Astrocyte (in vitro differentiated cells and primary cell): ENCODE measurements around the gene RNF217. TPM values are rescaled to one million over a fixed set of nuclear protein-coding genes. Genes with fewer than 3 reads are reported as not detected.
A peak's percentile ranks its signal among the peaks of the same experiment; 100 is the strongest.

Source experiments
- DNase-seq: peaks from one replicate; pipeline ENCODE4 v3.0.0-alpha.2; 2010; ENCODE audit warnings: low read depth
- FAIRE-seq: peaks from 2 replicates; lab custom pipeline; 2011; peaks lifted over from hg19 to GRCh38; lab: Jason Lieb, UNC
- H2AFZ ChIP-seq: 2 replicates; pipeline ENCODE4 v1.6.0; 2012; ENCODE audit warnings: low read depth, low read length, inconsistent platforms
- H3K27ac ChIP-seq: 2 replicates; pipeline ENCODE4 v1.5.1; 2011; ENCODE audit warnings: low read depth, low read length, inconsistent platforms
- H3K27me3 ChIP-seq: 2 replicates; pipeline ENCODE4 v1.6.0; 2011; ENCODE audit warnings: low read length, inconsistent platforms; ENCODE audit not compliant: insufficient read depth
- H3K36me3 ChIP-seq: 2 replicates; pipeline ENCODE4 v1.5.1; 2011; ENCODE audit warnings: low read length, inconsistent platforms; ENCODE audit not compliant: insufficient read depth
- H3K4me1 ChIP-seq: 2 replicates; pipeline ENCODE4 v1.5.1; 2011; ENCODE audit warnings: low read length, inconsistent platforms; ENCODE audit not compliant: insufficient read depth
- H3K4me2 ChIP-seq: 2 replicates; pipeline ENCODE4 v1.6.0; 2012; ENCODE audit warnings: low read length, inconsistent platforms
- H3K4me3 ChIP-seq: 2 replicates; pipeline ENCODE4 v1.5.1; 2011; ENCODE audit warnings: low read depth, mild to moderate bottlenecking, low read length, inconsistent platforms; ENCODE audit not compliant: insufficient read depth
- H3K79me2 ChIP-seq: 2 replicates; pipeline ENCODE4 v1.6.0; 2012; ENCODE audit warnings: mild to moderate bottlenecking, low read length, inconsistent platforms; ENCODE audit not compliant: insufficient read depth
- H3K9ac ChIP-seq: 2 replicates; pipeline ENCODE4 v1.6.0; 2012; ENCODE audit warnings: mild to moderate bottlenecking, low read length, inconsistent platforms
- H3K9me3 ChIP-seq: 2 replicates; pipeline ENCODE4 v1.5.1; 2012; ENCODE audit warnings: low read depth, mild to moderate bottlenecking, low read length, inconsistent platforms; ENCODE audit not compliant: insufficient read depth
- H4K20me1 ChIP-seq: 2 replicates; pipeline ENCODE4 v1.6.0; 2012; ENCODE audit warnings: low read length, inconsistent platforms; ENCODE audit not compliant: insufficient read depth
- H3K27ac Mint-ChIP-seq: one replicate; pipeline ENCODE4 v1.8.0; 2021; ENCODE audit warnings: mild to moderate bottlenecking, mixed read lengths; ENCODE audit not compliant: unreplicated experiment
- H3K27me3 Mint-ChIP-seq: one replicate; pipeline ENCODE4 v1.8.0; 2021; ENCODE audit warnings: low read depth, mixed read lengths; ENCODE audit not compliant: unreplicated experiment
- H3K36me3 Mint-ChIP-seq: one replicate; pipeline ENCODE4 v1.8.0; 2021; ENCODE audit warnings: low read depth, mixed read lengths; ENCODE audit not compliant: unreplicated experiment
- H3K4me1 Mint-ChIP-seq: one replicate; pipeline ENCODE4 v1.8.0; 2021; ENCODE audit warnings: low read depth, mixed read lengths; ENCODE audit not compliant: unreplicated experiment
- H3K4me3 Mint-ChIP-seq: one replicate; pipeline ENCODE4 v1.8.0; 2021; ENCODE audit warnings: mild to moderate bottlenecking, moderate library complexity, mixed read lengths; ENCODE audit not compliant: unreplicated experiment
- H3K9me3 Mint-ChIP-seq: one replicate; pipeline ENCODE4 v1.8.0; 2021; ENCODE audit warnings: mild to moderate bottlenecking, mixed read lengths; ENCODE audit not compliant: unreplicated experiment
- EZH2 ChIP-seq: IDR thresholded peaks from 2 replicates; pipeline ENCODE4 v1.6.1; 2012; ENCODE audit warnings: mild to moderate bottlenecking, low read length, inconsistent platforms; ENCODE audit not compliant: insufficient read depth
- total RNA-seq: library from RNA; stranded (reverse); gene quantifications from 2 replicates; pipeline ENCODE4 v1.2.1, GENCODE V29; 2021
- TF ChIP-seq, protein P1 (sequence below): IDR thresholded peaks from 2 replicates; pipeline ENCODE4 v1.5.1; 2011; ENCODE audit warnings: low read depth, mild to moderate bottlenecking, inconsistent platforms, low read length, moderate library complexity; ENCODE audit not compliant: insufficient read depth

Gene RNF217
- total RNA-seq, 1 donor from 2014 or later, result 49.4 TPM

DNA sequence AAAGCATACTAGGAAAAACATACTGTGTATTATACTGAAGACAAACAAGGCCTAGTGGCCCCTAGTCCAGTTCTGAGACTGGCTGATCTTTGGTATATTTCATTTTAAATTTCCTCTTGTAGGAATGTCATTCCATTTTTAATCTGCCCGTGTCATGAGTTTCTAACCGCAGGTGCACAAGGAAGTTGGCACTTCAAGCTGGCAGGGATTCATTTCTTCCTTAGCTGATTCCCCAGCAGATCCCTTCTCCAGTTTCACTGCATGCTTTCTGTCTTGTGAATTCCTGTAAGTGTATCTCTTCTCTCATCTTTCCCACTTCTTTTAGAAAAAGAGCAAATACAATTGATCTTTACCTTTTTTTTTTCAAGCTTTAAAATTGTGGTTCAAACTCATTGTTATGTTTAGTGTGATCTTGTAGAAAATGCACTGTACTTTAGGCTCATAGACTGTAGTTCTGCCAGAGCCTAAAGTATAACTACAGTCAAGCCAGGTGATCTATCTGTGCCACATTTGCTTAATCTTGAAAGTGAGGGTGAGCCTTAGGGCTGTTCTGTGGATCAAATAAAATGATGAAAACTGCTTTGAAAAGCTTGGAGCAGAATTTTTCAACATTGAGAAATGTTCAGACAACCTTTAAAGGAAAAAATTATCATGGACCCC lies 37.0 kb downstream of the RNF217 start:
- Histone ChIP-seq H3K79me2 (peaks cover 85% of the 10 kb centered on the region), H4K20me1 (peaks cover 29% of the 10 kb centered on the region), H3K36me3 (no peaks in the 10 kb centered on the region), H3K9ac (no peak overlapping the region), H3K4me2 (no peak overlapping the region), H2AFZ (no peak overlapping the region), H3K9me3 (no peaks in the 10 kb centered on the region), H3K4me1 (peaks cover 21% of the 10 kb centered on the region), H3K27me3 (no peaks in the 10 kb centered on the region), H3K4me3 (no peak overlapping the region), H3K27ac (no peak overlapping the region)
- Mint-ChIP-seq H3K9me3 (no peaks in the 10 kb centered on the region), H3K4me3 (no peak overlapping the region), H3K4me1 (peaks cover 33% of the 10 kb centered on the region), H3K27me3 (no peaks in the 10 kb centered on the region), H3K36me3 (peaks cover 6% of the 10 kb centered on the region), H3K27ac (no peak overlapping the region)
- TF ChIP-seq EZH2, result no peak
- TF ChIP-seq, protein P1, sequence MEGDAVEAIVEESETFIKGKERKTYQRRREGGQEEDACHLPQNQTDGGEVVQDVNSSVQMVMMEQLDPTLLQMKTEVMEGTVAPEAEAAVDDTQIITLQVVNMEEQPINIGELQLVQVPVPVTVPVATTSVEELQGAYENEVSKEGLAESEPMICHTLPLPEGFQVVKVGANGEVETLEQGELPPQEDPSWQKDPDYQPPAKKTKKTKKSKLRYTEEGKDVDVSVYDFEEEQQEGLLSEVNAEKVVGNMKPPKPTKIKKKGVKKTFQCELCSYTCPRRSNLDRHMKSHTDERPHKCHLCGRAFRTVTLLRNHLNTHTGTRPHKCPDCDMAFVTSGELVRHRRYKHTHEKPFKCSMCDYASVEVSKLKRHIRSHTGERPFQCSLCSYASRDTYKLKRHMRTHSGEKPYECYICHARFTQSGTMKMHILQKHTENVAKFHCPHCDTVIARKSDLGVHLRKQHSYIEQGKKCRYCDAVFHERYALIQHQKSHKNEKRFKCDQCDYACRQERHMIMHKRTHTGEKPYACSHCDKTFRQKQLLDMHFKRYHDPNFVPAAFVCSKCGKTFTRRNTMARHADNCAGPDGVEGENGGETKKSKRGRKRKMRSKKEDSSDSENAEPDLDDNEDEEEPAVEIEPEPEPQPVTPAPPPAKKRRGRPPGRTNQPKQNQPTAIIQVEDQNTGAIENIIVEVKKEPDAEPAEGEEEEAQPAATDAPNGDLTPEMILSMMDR, result no peak
- no peak for FAIRE-seq
- DNase-seq, result peak; percentile 55

DNA sequence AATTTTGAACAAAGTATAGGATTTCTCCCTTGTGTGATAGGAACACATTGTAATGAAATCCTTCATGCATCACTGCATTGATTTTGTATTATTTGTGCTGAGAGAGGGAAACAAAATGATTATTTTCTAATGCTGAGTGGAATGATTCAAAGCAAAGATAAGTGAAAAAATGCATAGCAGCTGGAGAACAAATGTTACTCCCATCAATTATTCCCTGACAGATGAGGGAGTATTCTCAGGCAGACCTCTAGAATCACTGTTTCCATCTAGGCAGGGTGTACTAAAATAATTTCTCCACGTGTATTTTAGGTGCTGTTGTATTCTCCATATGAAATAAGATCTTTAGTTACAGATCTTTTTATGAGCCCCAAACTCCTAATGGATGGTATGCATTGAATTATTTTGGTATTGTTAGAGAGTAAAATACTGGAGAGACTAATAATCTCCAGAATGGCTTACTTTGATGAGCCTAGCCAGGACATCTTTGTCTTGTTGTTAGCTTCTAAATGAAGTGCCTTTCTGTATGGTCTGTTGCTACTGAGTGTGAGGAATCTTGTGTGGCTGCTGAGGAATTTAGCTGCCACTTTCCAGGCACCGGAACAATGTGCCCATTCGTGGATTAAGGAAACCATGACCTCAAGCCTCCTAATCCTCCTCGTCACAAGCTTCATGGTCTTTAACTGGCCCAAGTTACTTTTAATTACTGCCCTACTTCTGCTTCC lies 39.6 kb downstream of the RNF217 start:
- TF ChIP-seq, protein P1, result no peak
- no peak for TF ChIP-seq EZH2
- Histone ChIP-seq H3K4me2 (peak overlapping the region; percentile 79), H3K9ac (peak overlapping the region; percentile 39), H3K27me3 (no peaks in the 10 kb centered on the region), H3K36me3 (no peaks in the 10 kb centered on the region), H3K9me3 (no peaks in the 10 kb centered on the region), H3K4me3 (peak overlapping the region; percentile 13), H3K27ac (peak overlapping the region; percentile 26), H3K4me1 (peaks cover 23% of the 10 kb centered on the region), H4K20me1 (peaks cover 22% of the 10 kb centered on the region), H3K79me2 (peaks cover 83% of the 10 kb centered on the region), H2AFZ (no peak overlapping the region)
- H3K4me1 Mint-ChIP-seq, result peaks cover 35% of the 10 kb centered on the region
- H3K4me3 Mint-ChIP-seq, result no peak overlapping the region
- no peaks in the 10 kb centered on the region for H3K9me3 Mint-ChIP-seq
- no peaks in the 10 kb centered on the region for H3K27me3 Mint-ChIP-seq
- H3K36me3 Mint-ChIP-seq, result peaks cover 9% of the 10 kb centered on the region
- DNase-seq (peak; percentile 71), FAIRE-seq (peak; percentile 37)
- peak overlapping the region; percentile 67 for H3K27ac Mint-ChIP-seq

DNA sequence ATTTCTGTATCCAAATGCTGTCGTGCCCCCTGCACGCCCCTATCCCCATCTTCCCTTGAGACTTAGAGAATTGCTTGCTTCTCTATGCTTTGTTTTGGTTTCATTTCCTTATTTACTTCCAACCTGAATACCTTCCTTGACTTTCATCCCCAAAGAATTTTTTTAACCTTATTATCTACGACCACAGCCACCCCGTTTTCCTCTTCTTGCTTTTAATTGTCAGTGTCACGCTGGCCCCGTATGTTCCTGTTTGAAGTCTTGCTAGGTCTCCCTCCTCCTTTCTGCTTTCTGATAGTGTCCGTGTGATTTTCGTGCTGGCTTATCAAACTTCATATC lies 40.1 kb downstream of the RNF217 start:
- FAIRE-seq, result no peak
- Mint-ChIP-seq H3K4me3 (no peak overlapping the region), H3K4me1 (peaks cover 40% of the 10 kb centered on the region), H3K27me3 (no peaks in the 10 kb centered on the region), H3K9me3 (no peaks in the 10 kb centered on the region), H3K36me3 (peaks cover 4% of the 10 kb centered on the region), H3K27ac (peak overlapping the region; percentile 67)
- no peaks in the 10 kb centered on the region for H3K9me3 ChIP-seq
- H3K79me2 ChIP-seq, result peaks cover 78% of the 10 kb centered on the region
- H3K36me3 ChIP-seq, result no peaks in the 10 kb centered on the region
- peaks cover 23% of the 10 kb centered on the region for H3K4me1 ChIP-seq
- H3K4me3 ChIP-seq, result peak overlapping the region; percentile 13
- no peak for TF ChIP-seq EZH2
- TF ChIP-seq, protein P1, result no peak
- no peak overlapping the region for H2AFZ ChIP-seq
- no peak for DNase-seq
- peak overlapping the region; percentile 79 for H3K4me2 ChIP-seq
- H3K27ac ChIP-seq, result peak overlapping the region; percentile 26
- peak overlapping the region; percentile 39 for H3K9ac ChIP-seq
- no peaks in the 10 kb centered on the region for H3K27me3 ChIP-seq
- H4K20me1 ChIP-seq, result peaks cover 17% of the 10 kb centered on the region
